HepG2 (cell line): Measurements from ENCODE around the gene CLEC16A.

Source experiments
- CTCF ChIP-seq: sonication (generic); formaldehyde crosslinking; IDR thresholded peaks from 2 replicates; pipeline ENCODE4 v1.5.0; 2020; ENCODE audit warnings: mild to moderate bottlenecking, missing genetic modification reagents, moderate library complexity
- EZH2 ChIP-seq: conservative IDR thresholded peaks from 2 replicates; pipeline ENCODE4 v1.6.1; 2012; ENCODE audit warnings: mild to moderate bottlenecking, low read depth, low read length, moderate library complexity
- KAT2B ChIP-seq: fragments of 150-350 bp; IDR thresholded peaks from 2 replicates; pipeline ENCODE4 v1.6.1; 2014; ENCODE audit warnings: low read depth, low read length, borderline replicate concordance
- KDM1A ChIP-seq: IDR thresholded peaks from 2 replicates; pipeline ENCODE4 v1.6.1; 2016; ENCODE audit warnings: missing compliant biosample characterization
- MZF1 ChIP-seq: sonication (generic); formaldehyde crosslinking; IDR thresholded peaks from 2 replicates; pipeline ENCODE4 v1.8.1; 2023; ENCODE audit warnings: mild to moderate bottlenecking, missing genetic modification reagents, borderline replicate concordance
- PCBP2 ChIP-seq: fragments of 200-400 bp; formaldehyde crosslinking; optimal IDR thresholded peaks from 2 replicates; pipeline ENCODE3; 2018; ENCODE audit warnings: low read length, low read depth; ENCODE audit not compliant: poor library complexity, severe bottlenecking
- POLR2AphosphoS5 ChIP-seq: IDR thresholded peaks from 2 replicates; pipeline ENCODE4 v1.6.1; 2012; ENCODE audit warnings: low read depth, low read length
- REPIN1 ChIP-seq: sonication (generic); formaldehyde crosslinking; IDR thresholded peaks from 2 replicates; pipeline ENCODE4 v1.8.0; 2022; ENCODE audit warnings: missing genetic modification reagents, low read depth, mild to moderate bottlenecking, borderline replicate concordance
- RXRA ChIP-seq: sonication (generic); formaldehyde crosslinking; IDR thresholded peaks from 2 replicates; pipeline ENCODE4 v1.5.1; 2020; ENCODE audit warnings: missing genetic modification reagents
- ZNF550 ChIP-seq: sonication (generic); formaldehyde crosslinking; IDR thresholded peaks from 2 replicates; pipeline ENCODE4 v1.4.0; 2020; ENCODE audit warnings: mild to moderate bottlenecking, missing genetic modification reagents, borderline replicate concordance
- ZNF644 ChIP-seq: IDR thresholded peaks from 2 replicates; pipeline ENCODE4 v1.6.1; 2016; ENCODE audit warnings: low read depth
- ZNF839 ChIP-seq: sonication (generic); formaldehyde crosslinking; IDR thresholded peaks from 2 replicates; pipeline ENCODE4 v1.4.0; 2020; ENCODE audit warnings: missing genetic modification reagents, mild to moderate bottlenecking, borderline replicate concordance

GRCh38 chr16:11138022-11138768, 193.8 kb downstream of the CLEC16A start:
- TF ChIP-seq CTCF (CRISPR knock-in tag): no peak
- TF ChIP-seq RXRA (CRISPR knock-in tag): no peak
- TF ChIP-seq KAT2B: no peak
- no peak for TF ChIP-seq ZNF839 (CRISPR knock-in tag)
- no peak for TF ChIP-seq ZNF550 (CRISPR knock-in tag)
- TF ChIP-seq ZNF644 (CRISPR knock-in tag): no peak
- no peak for TF ChIP-seq PCBP2
- TF ChIP-seq POLR2AphosphoS5: no peak
- TF ChIP-seq EZH2: no peak
- TF ChIP-seq KDM1A (CRISPR knock-in tag): no peak
- TF ChIP-seq REPIN1 (CRISPR knock-in tag): no peak
- TF ChIP-seq MZF1 (CRISPR knock-in tag): no peak
